HUDEP-2 (cell line): ENCODE measurements around the gene KPNA4.
"Not testable (repeated sequence)": the region's sequence is repeated elsewhere in the genome, so short reads cannot be mapped to it uniquely, and the experiment has no call there.

ENCODE experiments used
- DNase-seq, 76 experiments: peaks; one replicate each; lab custom pipeline; 2025; ENCODE audit not compliant: unreplicated experiment in 76 of 76; lab: John Stamatoyannopoulos, UW

The KPNA4 gene

GRCh38 chr3:160573955-160574525 lies 8.7 kb upstream of the KPNA4 start:
- DNase-seq = not testable (repeated sequence)

DNA sequence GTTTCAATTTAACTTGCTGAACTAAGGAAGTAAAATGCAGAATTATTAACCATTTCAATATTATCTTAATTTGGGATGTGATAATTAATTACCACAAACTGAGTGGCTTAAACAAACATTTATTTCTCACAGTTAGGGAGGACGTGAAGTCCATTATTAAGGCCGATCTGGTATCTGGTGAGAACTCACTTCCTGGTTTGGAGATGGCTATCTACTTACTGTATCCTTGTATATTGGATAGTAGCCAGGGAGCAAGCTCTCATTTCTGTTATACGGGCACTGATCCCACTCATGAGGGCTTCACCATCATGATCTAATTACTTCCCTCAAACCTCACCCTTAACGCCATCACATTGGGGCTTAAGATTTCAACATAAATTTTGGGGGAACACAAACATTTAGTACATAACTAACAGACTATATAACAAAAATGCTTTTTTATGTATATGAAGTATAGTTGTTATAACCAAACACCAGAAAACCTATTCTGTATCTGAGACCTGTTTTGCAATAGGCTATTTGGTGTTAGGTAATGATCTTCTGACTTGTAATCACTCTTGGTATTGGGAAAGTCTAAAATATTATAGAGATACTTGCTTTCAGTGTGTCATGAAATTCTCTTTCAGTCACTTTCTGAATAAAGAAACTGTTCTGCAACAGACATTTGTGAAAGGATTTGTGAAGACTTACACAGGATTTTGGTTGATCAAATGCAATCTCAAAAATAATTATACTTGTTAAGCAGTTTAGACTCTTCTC lies 4.7 kb upstream of the KPNA4 start:
- no peak for DNase-seq

- no peak for DNase-seq
Observed at GRCh38 chr3:160568989-160569388, 3.6 kb upstream of the KPNA4 start.

DNA sequence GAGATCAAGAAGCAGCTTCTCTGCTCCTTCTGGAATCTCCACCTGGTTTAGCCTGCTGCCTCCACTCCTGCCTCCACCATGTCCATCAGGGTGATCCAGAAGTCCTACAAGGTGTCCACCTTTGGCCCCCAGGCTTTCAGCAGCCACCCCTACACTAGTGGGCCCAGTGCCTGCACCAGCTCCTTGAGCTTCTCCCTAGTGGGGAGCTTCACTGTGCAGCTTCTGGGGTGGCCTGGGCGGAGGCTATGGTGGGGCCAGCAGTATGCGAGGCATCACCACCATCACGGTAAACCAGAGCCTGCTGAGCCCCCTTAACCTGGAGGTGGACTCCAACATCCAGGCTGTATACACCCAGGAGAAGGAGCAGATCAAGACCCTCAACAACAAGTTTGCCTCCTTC lies 2.4 kb upstream of the KPNA4 start:
- no peak for DNase-seq

GRCh38 chr3:160566499-160566898 lies 1.1 kb upstream of the KPNA4 start:
- no peak for DNase-seq

DNA sequence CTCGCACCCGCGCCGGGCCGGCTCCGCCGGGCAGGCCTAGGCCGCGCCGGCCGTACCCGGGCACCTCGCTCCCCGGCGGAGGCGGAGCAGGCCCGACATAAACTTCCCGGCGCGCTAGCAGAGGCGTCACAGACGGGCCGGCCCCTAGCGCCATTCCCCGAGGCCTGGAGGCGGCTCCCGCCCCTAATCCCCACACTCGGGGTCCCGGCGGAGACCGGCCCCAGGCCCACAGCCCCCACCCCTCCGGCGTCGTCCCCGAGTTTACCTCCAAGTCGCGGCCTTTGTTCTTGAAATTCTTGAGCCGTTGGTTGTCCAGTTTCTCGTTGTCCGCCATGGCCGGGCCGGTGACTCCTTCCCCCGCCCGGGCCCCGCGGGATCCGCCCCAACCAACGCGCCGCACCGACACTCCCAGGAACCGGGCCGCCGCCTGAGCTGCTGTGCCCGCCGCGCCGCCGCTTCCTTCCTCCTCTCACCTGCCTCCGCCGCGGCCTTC lies 376 bp downstream of the KPNA4 start:
- peak in 57 of 76 experiments; percentile 5 to 87 (median 53) for DNase-seq

DNA sequence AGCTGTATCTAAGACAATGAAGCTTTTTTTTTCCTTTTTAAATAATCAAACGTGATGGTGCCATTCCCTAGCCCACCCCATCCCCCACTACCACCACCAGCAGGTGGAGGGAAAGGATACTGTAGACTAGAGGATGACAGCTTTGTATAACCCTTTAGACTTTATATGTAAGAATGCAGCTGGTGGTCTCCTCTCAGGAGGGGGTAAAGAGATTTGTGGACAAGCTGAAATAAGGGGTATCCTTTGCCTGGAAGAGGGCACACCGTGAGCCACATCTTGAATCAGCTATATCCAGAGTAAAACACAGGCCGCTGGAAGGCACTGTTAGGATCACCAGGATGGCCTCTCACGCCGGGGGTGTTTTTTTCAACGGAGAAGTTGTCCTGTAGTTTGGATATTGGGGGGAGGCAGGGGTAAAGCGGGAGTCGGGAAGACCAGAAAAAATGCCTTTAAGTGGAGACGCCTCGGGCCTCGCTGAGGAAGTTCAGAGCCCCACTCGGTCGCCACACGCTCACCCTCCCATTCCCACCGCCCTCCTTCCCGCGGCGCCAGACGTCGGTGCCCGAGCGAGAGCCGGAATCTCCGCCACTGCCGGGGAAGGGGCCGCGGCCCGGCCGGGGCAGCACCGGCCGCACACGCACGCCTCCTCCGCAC lies 986 bp downstream of the KPNA4 start:
- peak in 7 of 76 experiments; percentile 3 to 32 (median 27) for DNase-seq

DNA sequence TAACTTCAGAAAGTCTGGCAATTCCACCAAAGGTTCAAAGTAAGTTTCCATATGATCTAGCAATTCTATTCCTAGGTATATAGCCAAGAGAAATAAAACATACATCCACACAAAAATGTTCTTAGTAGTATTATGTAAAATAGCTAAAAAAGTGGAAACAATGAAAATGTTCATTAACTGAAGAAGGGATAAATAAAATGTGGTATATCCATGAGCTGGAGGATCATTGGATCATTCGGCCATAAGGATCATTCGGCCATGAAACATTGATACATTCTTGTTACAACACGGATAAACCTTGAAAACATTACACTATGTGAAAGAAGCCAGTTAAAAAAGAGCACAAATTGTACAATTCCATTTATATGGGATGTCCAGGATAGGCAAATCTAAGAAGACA lies 2.4 kb downstream of the KPNA4 start:
- DNase-seq = no peak

DNA sequence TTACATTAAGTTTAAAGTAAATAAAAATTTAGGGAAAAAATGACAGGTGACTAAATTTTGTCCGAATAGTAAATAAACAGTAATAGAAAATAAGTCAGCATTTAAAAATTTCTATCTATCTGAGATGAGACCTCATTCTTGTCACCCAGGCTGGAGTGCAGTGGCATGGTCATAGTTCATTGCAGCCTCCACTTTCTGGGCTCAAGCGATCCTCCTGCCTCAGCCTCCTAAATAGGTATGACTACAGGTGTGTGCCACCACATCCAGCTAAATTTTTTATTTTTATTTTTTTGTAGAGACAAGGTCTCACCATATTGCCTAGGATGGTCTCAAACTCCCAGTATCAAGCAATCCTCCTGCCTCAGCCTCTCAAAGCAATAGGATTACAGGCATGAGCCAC lies 7.8 kb downstream of the KPNA4 start:
- no peak for DNase-seq

- no peak for DNase-seq
Observed at GRCh38 chr3:160556141-160556540, 9.2 kb downstream of the KPNA4 start.

DNA sequence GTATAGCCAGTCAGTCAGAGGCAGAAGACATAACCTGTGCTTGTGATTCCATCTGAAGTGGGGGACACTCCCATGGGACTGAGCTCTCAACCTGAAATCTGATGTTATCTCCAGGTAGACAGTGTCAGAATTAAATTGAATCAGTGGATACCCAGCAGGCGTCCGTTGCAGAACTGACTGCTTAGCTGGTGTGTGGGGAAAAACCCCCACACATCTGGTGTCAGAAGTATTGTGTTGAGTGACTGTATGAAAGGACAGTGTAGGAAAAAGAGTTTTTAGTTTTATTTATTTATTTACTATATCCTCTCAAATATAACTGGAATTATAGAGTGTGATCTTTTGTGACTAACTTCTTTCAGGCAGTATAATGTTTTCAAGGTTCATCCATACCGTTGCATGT lies 10.4 kb downstream of the KPNA4 start:
- DNase-seq = no peak

GRCh38 chr3:160553827-160554226 lies 11.5 kb downstream of the KPNA4 start:
- DNase-seq = no peak

- no peak for DNase-seq
Observed at GRCh38 chr3:160546727-160547126, 18.6 kb downstream of the KPNA4 start.

GRCh38 chr3:160545504-160545871 lies 19.9 kb downstream of the KPNA4 start:
- DNase-seq = no peak

DNA sequence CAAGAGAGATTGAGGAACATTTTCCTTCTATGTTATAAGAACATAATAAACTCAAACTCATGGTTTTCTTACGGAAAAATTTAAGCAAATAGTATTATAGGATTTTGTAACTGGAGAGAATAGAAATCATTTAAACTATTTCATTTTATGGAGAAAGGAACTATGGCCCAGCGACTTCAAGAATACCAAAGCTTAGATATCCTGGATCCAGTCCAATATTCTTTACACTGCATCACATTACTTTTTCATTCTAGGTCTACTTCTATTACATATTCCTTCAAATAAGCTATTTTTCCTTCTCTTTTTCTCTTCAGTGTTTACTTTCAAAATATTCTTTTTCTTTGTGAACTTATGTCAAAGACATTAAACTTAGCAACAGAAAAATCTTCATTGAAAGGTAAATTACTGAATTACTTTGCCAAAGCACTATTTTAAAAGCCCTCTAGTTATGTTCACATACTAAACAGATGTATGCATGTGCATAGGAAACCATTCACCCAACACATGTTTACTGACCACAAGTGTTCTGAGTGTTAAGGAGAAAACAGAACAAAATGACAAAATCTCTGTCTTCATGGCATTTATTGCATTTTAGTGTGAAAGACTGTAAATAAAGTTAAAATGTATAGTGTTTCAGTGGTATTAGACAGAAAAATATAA lies 20.4 kb downstream of the KPNA4 start:
- DNase-seq = no peak

DNA sequence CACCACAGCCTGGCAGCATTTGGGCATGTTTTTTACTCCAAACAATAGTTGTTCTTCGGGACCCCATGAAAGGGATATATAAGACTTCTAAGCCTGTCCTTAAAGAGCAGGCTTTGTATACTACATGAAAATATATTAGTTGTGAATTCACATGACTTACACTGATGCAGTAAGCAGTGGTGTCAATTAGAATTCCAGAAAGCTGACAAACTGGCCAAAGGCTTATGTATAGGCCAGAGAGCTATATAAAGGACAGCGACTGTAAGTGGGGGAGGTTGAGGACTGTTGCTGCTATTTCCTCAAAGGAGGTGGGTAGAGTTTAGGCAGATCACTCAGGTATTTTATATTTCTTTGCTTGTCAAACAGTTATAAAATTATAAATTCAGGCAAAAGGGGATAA lies 24.8 kb downstream of the KPNA4 start:
- DNase-seq = no peak

- DNase-seq = peak in 1 of 76 experiments; percentile 4
Observed at GRCh38 chr3:160538895-160539294, 26.5 kb downstream of the KPNA4 start.

DNA sequence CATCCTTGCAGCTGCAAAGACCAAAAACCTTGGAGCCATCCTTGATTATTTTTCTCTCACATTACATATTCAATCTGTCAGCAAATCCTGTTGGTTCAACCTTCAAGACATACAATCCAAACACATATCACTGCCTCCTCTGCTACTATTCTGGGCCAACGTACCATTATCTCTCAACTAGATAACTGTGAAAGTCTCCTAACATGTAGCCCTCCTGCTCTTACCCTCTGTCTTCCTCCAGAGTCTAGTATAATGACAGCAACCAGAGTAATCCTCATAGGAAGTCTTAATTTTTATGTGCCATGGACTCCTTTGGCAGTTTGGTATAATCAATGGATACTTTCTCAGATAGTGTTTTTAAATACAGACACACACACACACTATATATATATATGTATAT lies 27.6 kb downstream of the KPNA4 start:
- DNase-seq = no peak

DNA sequence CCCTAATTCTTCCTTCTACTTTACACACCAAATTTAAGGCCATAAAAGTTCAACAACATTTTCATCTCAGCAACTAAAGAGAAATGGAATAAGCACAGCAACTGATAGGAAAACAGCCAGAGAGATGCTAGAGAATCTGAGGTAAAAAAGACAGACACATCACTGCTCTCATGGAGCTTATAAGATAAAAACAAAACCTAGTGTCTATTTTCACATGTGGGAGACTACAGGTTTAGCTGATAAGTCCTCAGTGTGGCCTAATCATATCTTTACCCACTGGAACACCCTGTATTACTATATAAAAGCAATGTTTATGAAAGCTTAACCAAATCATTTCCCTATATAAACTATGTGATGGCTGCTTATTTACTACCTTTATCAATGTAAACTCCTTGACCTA lies 33.0 kb downstream of the KPNA4 start:
- DNase-seq = peak in 4 of 76 experiments; percentile 2 to 23 (median 14)

- no peak for DNase-seq
Observed at GRCh38 chr3:160531311-160531710, 34.1 kb downstream of the KPNA4 start.

- DNase-seq = not testable (repeated sequence)
Observed at GRCh38 chr3:160516391-160516790, 49.0 kb downstream of the KPNA4 start.
